NCI-H2196 treated with DMSO at 0.1 percent for 48 hours (cell line): ENCODE data around the gene HSPA1L.
"Not testable (repeated sequence)": the region's sequence is repeated elsewhere in the genome, so short reads cannot be mapped to it uniquely, and the experiment has no call there.

Source experiments
- DNase-seq: peaks from one replicate; lab custom pipeline; 2025; ENCODE audit not compliant: unreplicated experiment; lab: John Stamatoyannopoulos, UW

Gene HSPA1L

DNA sequence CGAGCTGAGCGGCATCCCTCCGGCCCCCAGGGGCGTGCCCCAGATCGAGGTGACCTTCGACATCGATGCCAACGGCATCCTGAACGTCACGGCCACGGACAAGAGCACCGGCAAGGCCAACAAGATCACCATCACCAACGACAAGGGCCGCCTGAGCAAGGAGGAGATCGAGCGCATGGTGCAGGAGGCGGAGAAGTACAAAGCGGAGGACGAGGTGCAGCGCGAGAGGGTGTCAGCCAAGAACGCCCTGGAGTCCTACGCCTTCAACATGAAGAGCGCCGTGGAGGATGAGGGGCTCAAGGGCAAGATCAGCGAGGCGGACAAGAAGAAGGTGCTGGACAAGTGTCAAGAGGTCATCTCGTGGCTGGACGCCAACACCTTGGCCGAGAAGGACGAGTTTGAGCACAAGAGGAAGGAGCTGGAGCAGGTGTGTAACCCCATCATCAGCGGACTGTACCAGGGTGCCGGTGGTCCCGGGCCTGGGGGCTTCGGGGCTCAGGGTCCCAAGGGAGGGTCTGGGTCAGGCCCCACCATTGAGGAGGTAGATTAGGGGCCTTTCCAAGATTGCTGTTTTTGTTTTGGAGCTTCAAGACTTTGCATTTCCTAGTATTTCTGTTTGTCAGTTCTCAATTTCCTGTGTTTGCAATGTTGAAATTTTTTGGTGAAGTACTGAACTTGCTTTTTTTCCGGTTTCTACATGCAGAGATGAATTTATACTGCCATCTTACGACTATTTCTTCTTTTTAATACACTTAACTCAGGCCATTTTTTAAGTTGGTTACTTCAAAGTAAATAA, 2.2 kb upstream of the HSPA1L start:
- not testable (repeated sequence) for DNase-seq

DNA sequence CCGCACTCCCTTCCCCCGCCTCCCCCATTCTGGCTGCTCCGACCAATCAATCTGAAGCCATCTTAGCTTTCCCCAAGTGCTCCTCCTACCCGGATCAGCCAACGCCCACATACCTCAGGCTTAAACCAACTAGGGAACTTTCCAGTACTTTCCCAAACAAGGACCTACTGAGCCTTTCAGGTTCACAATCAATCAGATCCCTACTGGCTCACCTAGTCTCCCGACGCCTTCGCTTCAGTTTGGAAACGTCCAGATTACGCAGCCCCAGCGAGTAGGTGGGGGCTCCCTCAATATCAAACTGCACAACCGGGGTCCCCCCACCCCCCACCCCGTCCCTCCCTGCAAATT, 432 bp downstream of the HSPA1L start:
- peak; percentile 97 for DNase-seq

DNA sequence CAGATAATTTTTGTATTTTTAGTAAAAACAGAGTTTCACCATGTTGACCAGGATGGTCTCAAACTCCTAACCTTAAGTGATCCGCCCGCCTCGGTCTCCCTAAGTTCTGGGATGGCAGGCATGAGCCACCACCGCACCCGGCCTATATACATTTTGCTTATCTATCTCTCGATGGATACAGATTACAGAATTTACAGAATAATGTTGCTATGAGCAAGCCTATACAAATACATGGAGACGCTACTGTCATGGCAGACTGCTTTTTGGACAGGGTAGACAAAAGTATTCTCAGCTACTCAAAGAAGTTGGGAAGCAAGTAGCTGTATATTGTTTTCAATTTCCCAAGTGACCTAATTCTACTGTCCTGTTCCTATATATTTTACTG, 1.6 kb downstream of the HSPA1L start:
- DNase-seq, result no peak

DNA sequence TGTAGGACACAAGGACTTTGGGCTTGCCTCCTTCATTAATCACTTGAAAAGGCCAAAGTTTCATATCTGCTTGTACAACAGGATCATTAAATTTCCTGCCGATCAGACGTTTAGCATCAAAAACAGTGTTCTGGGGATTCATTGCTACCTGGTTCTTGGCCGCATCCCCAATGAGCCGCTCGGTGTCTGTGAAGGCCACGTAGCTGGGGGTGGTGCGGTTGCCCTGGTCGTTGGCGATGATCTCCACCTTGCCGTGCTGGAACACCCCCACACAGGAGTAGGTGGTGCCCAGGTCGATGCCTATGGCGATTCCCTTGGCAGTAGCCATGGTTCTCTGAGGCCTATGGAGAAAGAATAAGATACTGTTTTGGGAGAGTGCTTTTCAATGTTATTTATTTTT, 3.4 kb downstream of the HSPA1L start:
- no peak for DNase-seq

DNA sequence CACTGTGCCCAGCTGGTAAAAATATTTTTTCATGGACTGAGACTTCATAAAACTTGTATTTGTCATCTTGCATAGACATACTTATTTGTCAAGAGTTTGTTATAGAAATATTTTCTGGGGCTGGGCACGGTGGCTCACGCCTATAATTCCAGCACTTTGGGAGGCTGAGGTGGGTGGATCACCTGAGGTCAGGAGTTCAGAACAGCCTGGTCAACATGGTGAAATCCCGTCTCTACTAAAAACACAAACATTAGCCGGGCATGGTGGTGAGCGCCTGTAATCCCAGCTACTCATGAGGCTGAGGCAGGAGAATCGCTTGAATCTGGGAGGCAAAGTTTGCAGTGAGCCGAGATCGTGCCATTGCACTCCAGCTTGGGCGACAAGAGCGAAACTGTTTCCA, 6.5 kb downstream of the HSPA1L start:
- not testable (repeated sequence) for DNase-seq

DNA sequence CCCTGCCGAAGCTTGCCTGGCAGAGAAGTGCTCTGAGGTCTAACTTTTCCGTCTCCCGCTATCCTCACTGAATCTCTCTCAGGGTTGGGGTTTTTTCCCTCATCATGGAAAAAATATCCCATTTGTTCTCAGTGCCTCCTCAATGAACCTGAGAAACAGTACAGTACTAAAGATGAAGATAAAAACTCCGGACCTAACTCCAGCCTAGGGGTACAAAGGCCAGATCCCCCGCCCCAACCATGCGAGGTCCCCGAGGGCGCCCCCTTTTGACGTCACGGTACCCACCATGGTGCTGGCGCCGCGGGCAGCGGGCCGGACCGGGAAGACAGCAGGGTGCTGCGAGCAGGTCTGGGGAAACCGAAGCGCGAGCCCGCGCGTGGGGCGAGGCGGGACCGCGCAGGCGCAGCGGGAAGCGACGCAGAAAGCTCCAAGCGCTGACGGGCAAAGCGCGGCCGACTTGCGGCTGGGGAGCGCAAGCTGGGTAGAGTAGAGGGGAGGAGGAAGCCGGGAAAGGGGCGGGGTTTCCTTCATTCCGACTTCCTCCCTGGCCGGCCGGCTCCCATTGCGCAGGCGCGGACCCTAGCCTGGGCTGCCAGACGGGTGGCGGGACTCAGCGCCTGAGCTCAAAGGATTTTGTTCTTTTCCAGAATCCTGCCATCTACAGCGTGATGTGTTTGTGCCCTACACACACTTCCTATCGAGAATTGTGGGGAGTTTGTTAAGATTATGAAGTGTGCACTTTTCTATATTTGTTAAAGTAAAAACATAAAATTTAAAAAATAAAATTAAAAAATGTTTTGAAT, 8.4 kb downstream of the HSPA1L start, which contains the start of gene LSM2:
LSM2 (minus strand) TSS at position 497 of the 803 bp plus-strand sequence; CDS start at position 288, 209 bp downstream.
- DNase-seq, result peak; percentile 94

DNA sequence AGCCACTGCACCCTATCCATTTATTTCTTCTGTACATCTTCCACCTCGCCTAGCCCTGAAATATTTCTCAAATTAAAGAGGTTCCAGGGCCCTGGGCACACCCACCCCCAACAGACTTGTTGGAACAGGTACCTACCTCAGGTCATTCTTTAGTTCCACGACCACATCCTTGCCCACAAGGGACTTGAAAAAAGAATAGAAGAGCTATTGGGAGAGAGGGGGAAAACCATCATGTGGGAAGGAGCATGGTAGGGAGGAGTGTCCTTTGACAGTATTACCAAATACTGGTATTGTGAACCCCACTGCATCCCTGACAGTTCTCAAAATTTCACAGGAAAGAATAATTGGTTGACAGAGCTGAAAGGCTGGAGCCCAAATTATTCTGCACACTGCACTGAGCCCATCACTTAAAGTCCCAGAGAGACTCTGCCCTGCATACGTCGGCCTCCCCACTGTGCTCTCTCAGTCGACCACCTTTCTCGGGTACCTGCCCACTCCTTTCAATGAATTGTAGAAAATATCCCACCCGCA, 9.1 kb downstream of the HSPA1L start:
- no peak for DNase-seq

DNA sequence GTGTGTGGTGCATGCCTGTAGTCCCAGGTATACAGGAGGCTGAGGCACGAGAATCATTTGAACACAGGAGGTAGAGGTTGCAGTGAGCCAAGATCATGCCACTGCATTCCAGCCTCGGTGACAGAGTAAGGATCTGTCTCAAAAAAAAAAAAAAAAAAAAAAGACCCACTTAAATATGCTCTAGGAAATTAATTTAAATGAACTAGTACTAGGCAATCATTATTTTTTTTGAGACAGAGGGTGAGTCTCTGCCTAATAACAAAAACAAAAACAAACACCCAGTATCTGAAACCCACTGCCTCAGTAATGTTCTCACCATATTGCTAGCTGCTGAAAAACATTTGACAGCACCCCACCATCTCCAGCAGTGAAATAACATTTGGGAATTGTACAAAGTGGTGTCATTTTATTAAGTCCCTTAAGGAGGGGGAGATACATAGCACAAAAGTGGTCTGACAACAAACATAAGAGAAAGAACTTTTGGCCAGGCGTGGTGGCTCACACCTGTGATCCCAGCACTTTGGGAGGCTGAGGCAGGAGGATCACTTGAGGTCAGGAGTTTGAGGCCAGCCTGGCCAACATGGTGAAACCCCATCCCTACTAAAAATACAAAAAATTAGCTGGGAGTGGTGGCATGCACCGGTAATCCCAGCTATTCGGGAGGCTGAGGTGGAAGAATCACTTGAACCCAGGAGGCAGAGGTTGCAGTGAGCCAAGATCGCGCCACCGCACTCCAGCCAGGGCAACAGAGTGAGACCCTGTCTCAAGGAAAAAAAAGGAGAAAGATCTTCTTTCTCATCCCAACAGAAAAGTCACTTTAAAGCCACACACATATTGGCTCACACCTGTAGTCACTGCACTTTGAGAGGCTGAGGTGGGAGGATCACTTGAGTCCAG, 13.8 kb downstream of the HSPA1L start:
- DNase-seq, result not testable (repeated sequence)

DNA sequence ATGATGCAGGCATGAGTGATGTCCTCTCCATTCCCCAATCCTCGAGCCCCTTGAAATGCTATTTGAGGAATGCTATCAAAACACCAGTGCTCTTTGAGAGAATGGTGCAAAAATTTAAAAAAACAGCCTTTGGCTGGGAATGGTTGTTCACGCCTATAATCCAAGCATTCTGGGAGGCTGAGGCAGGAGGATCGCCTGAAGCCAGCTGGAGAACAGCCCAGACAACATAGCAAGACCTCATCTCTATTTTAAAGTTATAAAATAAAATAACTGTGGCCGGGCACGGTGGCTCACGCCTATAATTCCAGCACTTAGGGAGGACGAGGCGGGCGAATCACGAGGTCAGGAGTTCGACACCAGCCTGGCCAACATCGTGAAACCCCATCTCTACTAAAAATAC, 15.3 kb downstream of the HSPA1L start:
- no peak for DNase-seq

DNA sequence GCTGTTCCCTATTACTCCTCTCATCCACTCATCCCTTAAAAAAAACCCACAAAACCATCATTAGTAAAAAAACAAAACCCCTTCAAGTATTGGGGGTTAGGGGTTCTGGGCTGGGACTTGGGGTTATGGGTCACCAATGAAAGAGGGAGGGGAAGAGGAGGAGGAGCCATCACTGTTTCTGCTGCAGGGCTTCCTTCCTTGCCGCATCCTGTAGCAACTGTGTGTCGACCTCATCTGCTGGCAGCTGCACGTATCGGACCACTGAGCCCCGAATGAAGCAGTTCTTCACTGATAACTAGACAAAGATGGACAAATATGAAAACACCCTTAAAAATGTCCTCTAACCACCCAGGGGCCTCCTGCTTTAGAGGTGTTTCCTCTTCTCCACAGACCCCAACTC, 17.5 kb downstream of the HSPA1L start:
- DNase-seq, result no peak

DNA sequence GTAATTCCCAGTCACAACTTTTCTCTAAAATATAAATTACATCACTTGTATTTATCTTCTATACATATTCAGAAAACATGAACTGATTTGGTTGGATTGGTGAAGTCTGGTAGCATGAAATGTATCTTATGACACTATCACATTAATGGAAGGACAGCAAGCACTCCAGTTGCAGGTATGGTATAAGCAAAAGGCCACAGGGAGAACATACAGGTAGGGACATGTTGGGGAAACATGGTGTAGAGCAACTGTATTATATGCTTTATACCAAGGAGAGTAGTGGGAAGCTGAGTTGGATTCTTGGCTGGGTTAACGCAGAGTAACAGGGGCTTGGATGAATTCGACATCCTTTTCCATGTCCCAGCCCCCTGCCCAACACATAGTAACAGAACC, 18.1 kb downstream of the HSPA1L start:
- DNase-seq, result no peak

DNA sequence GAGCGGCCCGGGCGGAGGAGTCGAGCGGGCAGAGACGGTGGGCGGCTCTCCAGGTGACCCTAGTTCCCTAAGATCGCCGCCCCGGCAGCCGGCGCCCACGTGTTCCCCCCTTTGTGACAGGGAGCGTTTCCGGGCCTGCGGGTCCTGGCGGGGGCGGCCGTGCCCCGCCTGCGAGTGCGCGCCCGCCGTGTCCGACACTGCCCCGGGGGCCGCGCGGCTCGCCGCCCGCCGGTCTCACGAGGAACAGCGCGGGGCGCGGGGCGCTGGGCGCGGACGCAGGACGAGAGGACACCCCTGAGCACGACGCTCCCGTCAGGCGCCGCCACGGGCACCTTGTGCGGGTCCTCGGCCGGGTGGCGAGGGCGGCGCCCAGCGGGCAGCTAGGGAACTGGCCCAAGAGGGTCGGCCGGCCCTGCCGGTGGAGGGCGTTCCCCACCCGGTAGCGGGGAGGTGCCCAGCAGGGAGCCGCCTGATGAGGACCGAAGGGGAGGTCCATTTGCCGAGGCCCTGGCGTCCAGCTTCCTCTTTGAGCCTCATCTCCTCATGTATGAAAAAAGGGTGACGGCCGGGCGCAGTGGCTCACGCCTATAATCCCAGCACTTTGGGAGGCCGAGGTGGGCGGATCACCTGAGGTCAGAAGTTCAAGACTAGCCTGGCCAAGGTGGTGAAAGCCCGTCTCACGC, 19.3 kb downstream of the HSPA1L start, which contains the start of gene VARS1:
VARS1 (minus strand) TSS at position 137 of the 683 bp plus-strand sequence. CDS start 535 bp downstream, outside the sequence.
- DNase-seq, result peak; percentile 84

DNA sequence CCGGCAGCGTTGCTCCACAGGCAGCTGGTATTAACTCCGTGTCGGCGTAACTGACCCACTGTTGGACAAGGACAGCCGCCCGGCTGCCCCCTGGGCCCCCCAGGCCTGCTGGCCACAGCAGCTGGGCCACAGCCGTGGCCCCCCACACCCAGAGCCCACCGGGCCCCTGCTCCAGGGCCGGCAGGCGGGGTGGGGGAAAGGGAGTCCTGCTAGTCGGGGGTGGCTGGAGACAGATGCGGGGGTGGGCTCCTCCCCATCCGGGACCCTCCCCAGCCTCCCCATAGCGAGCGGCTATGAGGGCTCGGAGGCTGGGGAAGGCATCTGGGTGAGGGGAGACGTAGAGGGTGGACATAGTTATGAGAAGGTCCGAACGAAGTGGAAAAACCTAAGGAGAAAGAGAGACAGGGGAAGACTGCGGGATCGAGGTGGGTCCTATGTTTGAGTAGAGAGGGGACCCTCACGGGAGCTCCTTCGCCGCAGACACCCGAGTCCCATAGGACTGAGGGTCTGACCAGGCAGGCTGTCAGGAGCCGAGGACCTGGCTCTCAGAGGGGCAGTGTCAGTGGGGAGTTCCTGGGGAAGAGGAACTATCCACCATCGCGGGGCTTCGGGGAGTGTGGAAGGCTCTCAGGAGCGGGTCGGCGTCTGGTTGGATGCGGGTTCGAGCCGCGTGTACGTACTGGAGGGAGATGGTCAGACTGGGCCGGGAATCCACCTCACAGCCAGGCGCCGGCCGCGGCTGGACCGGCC, 20.0 kb downstream of the HSPA1L start:
- no peak for DNase-seq

DNA sequence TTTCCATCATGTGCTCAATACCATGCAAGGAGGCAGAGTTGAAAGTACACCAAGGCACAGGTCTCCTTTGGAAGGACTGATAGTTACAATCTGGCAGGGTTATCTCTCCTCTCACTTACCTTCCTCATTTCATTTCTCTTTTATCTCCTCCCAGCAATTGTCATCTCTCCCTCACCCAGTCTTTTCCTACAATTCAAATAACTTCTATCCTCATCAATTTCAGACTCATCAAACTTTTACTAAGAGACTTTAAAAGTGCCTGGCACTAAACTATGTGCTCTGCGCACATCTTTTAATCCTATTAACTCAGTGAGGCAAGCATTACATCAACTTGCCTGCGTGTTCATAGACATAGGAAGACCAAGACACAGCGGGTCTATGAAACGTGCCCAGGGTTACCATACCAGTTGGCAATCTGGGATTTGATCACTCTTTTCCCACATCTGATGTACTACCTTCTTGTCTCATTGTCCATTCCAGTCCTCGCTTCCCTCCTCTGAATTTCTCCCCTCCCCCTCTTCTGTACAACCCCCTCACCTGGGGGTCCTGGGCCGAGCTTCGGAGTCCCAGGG, 20.7 kb downstream of the HSPA1L start:
- no peak for DNase-seq

DNA sequence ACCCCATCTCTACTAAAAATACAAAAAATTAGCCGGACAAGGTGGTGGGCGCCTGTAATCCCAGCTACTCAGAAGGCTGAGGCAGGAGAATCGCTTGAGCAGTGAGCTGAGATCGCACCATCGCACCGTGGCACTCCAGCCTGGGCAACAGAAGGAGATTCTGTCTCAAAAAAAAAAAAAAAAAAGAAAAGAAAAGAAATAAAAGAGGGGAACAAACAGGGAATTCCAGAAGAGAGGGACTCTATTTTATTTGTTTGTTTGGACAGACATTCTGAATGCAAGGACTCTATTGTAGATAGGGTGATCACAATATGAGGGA, 21.2 kb downstream of the HSPA1L start:
- DNase-seq, result not testable (repeated sequence)

DNA sequence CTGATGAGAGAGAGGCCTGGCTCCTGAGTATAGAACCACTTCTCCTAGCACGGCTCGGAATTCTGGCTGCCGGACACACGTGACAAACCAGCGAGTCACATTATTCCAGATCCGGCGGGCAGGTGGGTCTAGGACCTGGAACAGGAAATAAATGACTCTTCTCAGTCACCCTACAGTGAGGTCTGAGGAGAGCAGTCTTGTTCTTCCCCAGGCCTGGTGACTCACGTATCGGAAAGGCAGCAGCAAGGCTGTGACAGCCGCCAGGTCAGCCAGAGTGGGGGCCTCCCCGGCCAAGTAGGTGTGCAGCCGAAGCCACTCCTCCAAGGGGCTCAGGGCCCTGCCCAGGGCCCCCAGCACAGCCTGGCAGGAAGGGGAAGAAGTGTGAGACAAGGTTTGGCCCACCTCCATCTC, 22.3 kb downstream of the HSPA1L start:
- no peak for DNase-seq

DNA sequence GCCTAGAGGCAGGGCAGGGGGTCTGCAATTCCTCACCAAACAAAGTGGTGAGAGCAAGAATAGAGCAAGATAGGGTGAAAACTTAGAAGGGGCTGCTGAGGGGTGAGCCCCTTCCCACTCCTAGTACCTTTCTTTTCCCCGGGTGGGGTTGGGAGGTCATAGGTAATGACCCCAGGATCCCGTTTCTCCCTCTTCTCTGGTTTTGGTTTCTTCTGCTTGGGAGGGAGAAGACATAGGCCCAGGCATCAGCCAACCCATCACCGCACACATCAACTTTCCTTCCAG, 23.1 kb downstream of the HSPA1L start:
- no peak for DNase-seq

DNA sequence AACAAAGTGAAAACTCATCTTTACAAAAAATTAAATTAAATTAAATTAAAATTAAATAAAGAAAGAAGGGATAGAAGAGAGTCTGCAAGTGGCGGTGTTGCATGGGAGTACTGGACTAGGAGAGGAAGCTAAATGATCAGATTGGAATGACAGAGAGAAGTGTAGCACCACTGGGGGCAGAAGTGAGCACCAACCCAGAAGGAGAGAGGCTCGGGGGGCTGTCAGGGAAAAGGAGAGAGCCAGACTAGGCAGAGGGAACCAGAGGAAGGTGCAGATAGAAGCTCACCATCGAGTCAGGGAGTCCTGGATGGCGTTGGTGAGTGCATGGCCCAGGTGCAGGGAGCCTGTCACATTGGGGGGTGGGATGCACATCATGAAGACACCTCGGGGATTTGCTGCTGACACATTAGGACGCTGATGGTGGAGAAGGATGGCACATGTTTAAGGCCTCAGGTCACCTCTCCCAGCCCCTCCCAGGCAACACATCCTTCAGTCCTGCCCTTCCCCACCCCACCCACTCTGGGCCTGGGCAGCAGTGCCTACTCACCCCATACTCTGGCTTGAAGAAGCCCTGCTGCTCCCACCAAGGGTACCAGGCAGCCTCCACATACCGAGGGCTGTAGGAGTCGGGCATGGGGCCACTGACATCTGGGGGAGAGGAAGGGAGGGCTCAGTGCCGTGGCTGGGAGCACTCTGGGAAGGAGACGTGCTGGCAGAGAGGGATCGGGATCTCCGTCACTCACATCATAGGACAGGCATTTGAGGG, 23.6 kb downstream of the HSPA1L start:
- no peak for DNase-seq

DNA sequence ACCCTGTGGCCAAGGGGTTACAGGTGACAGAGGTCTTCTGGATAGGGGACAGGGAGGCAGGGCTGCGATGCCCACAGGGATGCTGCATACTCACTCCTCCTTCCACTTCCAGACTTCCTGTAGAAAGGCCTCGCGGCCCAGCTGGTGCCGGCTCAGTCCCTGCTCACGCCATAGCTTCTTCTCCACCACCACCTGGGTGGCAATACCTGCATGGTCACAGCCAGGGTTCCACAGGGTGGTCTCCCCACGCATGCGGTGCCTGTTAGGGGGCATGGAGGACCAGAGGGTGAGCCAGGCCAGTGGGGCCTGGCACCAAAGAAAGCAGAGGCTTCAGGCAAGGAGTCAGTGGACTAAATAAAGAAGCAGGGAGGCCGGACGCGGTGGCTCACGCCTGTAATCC, 29.6 kb downstream of the HSPA1L start:
- no peak for DNase-seq
